ENCODE measurements around the gene ZP2.

DNA sequence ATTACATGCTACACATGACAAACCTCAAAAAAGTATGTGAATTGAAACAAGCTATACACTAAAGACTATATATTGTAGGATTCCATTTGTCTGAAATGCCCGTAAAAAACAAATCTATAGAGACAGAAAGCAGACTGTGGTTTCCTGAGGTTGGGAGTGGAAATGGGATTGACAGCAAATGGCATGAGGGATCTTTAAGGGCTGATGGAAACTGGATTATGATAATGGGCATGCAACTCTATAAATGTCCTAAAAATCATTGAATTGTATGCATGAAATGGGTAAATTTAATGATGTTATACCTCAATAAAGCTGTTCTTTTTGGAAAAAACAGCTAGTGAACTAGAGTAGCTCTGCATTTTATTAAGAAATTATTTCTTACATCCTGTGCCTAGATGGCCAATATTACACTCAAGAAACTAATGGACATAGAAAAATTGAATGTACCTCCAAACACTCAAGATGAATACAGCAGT is 21.7 kb upstream of the ZP2 start:
- no peak for TF ChIP-seq CTCF (IDR thresholded peaks at IDR 0.05 in 2 of 3, conservative IDR thresholded peaks at IDR 0.05 in 1 of 3; ENCODE audit: borderline replicate concordance in 1 of 3, insufficient read depth in 1 of 3, low read depth in 2 of 3, low read length in 2 of 3)
- no peak for TF ChIP-seq YY1 (IDR thresholded peaks at IDR 0.05; ENCODE audit: extremely low read depth, insufficient replicate concordance, low read depth, low read length)
- TF ChIP-seq REST (IDR thresholded peaks at IDR 0.05; ENCODE audit: low read depth) = no peak

Measured in HCT116 (cell line).